Medulla oblongata (tissue), 1 donor: Measurements from ENCODE around the gene PIK3CB.
A peak's percentile ranks its signal among the peaks of the same experiment; 100 is the strongest.

Source experiments
- DNase-seq: peaks from one replicate; pipeline ENCODE4 v3.0.0-alpha.2; 2015; ENCODE audit errors: extremely low spot score

The PIK3CB gene

DNA sequence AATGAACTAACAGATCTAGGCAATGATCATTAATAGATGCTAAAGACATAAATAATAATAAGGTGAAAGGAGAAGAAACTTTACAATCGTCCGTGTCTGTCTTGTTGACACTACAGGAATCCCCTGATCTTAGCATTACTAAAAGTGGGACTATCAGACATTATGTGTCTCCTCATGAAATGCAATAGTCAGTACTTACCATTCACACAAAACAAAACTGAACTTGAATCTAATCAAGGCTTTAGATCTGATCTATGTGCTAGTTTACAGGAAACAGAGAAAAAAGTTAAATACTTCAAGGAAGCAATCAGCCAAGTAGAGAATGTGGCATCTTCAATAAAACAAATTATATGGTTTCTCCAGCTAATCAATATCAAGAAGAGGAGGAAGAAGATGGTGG is 73.7 kb downstream of the PIK3CB start:
- DNase-seq: no peak

DNA sequence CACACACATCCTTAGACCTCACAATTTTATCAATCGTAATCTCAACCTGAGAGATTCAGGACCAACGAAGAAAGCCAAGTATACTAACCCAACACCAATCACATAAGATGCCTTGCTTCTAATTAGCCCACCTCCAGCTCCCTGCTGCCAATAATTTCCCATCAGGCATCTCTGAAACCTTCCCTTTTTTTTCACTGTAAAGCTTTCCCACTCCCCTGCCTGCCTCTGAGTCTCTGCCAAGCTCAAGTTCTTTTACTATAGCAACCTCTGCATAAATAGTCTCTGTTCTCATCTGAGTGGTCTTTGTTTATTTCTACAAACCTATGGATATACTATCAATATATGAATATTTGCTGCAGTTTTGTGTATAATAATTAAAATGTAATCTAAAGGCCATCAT is 86.5 kb downstream of the PIK3CB start:
- no peak for DNase-seq

DNA sequence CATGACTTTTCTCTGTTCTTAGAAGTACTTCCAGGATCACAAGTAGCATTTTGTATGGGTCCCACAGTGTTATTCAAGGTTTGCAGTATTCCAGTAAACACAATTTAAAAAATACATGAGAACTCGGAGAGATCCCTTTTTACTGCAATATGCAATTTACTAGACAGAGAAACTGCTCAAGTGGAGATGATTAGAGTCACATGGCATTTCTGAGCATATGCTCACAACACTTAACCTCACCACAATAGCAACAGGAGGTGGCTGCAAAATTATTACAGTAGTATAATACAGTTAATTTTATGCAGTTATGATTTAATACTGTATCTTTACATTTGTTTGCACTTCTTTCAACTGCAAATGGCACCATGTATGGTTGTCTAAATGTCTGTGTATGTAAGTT is 87.5 kb downstream of the PIK3CB start:
- peak; percentile 14 for DNase-seq

DNA sequence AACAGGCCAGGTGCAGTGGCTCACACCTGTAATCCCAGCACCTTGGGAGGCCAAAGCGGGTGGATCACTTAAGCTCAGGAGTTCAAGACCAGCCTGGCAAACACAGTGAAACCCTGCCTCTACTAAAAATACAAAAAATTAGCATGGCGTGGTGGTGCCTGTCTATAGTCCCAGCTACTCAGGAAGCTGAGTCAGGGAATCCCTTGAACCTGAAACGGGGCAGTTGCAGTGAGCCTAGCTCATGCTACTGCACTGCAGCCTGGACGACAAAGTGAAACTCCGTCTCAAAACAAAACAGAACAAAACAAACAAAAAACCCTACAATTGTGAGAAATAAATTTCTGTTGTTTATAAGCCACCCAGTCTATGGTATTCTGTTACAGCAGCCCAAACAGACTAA is 94.7 kb downstream of the PIK3CB start:
- no peak for DNase-seq

DNA sequence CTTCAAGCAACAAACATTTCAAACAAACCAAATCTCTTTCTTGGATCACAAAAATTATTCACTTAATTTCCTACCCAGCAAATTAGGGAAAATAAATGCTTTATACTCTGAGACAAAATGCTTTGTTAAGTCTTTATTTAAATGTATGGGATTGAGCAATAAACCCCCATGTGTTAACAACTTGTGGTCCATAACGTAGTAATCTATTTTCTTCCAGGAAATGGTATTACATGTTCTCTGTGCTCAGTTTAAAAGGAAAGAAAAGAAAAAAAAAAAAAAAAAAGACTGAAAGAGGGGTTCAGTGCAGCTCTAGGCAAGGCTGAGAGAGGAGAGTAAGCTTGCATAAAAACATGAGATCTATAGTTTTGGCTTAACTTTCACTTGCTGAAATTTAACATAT is 102.3 kb downstream of the PIK3CB start:
- DNase-seq: no peak

DNA sequence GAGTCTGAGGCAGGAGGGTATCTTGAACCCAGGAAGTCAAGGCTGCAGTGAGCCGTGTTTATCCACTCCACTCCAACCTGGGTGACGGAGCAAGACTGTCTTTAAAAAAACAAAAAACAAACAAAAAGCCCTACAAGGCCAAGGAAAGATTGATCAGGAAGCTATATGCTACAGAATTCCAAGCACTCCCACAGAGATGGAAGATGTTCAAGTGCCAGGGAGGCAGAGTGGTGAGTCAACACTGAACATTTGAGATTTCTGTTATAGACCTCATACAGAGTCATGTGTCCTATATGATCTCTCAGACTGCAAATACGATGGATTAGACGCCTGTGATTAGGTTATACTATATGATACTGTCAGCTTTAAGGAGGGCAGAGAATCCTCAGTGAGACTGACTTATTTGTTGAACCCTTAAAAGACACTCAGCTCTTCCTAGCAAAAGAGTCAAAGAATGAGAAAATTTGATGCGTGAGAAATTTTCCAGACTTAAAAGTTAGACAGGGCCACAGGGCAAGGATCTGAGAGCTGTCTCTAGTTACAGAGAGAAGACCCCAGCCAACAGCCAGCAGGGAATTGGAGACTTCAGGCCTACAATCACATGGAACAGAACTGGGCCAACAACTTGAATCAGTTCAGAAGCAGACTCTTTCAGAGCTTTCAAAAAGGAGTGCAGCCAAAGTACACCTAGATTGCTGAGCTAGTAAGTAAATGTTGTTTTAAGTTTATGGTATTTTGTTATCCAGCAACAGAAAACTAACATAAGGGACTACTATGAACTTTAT is 107.6 kb downstream of the PIK3CB start:
- peak; percentile 68 for DNase-seq

DNA sequence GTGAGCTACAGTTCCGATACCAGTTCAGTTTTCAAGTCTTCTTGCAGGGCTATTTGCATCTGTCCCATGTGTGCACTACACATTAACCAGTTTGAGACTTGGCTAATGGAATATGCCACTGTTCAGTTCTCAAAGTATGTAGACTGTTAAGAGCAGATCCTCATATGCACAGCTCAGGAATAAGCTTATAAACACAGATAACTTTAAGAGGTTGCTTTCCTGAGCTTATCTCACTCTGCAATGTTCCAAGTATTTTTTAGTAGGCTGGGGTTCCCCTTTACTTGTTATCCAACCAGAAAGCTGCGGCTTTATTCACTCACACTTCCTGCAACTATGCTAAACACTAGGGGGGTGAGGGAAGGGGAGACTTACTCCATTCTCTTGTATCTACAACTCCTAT is 108.7 kb downstream of the PIK3CB start:
- peak; percentile 17 for DNase-seq

DNA sequence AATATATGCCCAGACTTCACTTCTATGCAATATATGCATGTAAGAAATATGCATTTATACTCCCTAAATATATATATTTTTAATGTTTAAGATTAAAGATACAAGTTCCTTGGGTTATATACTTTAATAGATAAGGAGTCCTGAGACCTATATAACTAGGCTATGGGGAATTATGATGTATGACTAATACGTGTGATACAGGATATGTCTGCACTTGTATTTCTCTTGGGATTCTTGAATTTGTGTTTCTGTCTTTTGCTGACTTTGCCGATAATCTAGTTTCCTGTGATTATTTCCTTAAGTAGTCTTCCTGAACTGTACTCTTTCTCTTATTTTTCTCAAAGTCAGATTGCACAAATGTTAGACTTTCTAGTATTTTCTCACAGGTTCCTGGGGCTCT is 109.6 kb downstream of the PIK3CB start:
- DNase-seq: no peak

DNA sequence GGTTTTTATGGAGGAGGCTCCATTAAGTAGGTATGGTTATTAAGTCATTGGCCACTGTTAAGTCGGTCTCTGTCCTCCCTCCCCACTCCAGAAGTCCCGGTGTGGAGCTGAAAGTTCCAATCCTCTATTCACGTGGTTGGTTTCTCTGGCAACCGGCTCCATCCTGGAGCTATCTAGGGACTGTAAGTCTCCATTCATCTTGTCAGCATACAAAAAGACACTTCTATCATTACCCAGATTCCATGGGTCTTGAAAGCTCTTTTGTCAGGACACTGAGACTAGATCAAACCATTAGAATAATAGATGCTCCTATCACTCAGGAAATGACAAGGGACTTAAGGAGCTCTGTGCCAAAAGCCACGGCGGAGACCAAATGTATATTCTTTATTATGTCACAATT is 110.3 kb downstream of the PIK3CB start:
- DNase-seq: peak; percentile 56

DNA sequence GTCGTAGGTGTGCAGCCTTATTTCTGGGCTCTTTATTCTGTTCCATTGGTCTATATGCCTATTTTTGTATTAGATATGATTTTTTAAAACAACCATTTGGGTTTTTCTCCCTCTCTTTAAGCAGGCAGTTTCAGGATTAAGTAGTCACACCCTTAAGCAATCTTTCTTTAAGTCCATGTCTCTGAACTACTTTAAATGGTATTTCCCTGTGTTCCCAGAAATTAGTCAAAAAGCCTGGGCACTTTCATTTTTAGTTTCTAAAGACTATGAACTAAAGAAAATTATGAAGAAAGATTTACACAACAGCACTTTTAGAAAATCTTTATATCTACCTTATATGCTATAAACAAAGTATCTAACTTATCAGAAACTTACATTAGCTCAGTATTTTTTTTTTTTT is 115.9 kb downstream of the PIK3CB start:
- DNase-seq: no peak

DNA sequence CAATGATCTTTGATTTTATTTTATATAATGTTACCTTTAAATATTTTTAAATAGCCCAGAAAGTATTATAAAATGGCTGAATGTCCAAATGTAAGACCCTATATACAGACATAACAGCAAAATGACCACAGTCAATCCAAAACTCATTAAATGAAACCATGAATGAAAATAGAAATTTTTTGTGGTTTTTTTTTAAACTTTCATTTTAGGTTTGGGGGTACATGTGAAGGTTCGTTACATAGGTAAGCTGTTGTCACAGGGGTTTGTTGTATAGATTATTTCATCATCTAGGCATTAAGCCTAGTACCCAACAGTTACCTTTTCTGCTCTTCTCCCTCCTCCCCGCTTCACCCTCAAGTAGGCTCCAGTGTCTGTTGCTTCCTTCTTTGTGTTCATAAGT is 117.4 kb downstream of the PIK3CB start:
- no peak for DNase-seq

DNA sequence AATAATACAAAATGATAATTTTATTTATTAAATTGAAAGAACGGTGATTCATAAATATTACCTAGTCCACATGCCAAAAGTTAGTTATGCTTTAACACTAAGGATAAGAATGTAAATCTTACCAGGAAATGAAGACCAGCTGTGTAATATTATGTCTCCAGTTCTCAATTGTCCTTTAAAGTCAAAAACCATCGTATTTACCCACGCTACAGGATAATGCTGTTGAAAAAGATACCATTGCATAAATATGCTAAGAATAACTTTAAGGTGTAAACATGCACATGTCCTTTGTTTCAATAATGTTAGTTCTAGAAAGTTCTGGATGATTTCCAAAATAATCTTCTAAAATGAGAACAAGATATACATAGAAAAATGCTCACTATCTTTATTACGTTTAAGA is 122.6 kb downstream of the PIK3CB start:
- no peak for DNase-seq

DNA sequence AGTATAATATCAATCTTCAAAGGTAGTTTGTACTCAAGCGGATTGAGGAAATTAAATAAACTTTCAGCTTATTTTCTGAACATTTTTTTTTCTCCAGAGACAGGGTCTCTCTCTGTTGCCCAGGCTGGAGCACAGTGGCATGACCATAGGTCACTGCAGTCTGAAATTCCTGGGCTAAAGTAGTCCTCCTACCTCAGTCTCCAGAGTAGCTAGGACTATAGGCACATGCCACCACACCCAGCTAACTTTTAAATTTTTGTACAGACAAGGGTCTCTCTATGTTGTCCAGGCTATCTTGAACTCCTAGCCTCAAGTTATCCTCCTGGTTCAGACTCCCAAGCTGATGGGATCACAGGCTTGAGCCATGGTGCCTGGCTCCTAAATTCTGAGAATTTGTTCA is 129.1 kb downstream of the PIK3CB start:
- no peak for DNase-seq

DNA sequence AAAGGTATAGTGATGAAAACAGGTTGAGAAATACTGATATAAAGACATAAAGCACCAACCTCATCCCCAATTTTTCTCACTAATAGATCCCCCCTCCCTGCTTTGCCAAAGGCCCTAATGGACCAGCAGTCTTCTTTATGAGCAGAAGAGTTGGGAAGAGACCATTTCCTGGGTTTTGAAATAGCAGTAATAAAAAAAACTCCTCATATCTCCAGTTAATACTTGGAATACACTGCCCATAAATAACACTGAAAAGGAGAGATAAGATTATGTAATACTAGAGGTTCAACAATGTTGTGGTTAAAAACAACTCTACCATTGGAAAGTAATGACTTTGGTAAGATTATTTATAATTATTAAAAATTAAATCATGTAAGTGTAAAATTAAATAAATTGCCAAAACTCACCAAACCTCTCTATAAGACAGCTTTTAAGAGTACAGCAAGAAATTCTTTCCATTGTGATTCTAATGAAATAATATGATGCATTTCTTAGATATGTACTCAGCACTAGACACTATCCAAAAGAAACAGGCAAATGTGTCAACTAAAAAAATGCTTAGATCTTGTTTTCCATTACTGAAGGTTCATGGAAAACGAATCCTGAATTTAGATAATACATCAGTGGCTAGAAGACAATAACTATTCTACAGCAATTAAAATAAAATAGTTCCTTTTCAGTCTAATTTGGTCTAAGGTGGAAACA is 137.9 kb downstream of the PIK3CB start:
- no peak for DNase-seq

DNA sequence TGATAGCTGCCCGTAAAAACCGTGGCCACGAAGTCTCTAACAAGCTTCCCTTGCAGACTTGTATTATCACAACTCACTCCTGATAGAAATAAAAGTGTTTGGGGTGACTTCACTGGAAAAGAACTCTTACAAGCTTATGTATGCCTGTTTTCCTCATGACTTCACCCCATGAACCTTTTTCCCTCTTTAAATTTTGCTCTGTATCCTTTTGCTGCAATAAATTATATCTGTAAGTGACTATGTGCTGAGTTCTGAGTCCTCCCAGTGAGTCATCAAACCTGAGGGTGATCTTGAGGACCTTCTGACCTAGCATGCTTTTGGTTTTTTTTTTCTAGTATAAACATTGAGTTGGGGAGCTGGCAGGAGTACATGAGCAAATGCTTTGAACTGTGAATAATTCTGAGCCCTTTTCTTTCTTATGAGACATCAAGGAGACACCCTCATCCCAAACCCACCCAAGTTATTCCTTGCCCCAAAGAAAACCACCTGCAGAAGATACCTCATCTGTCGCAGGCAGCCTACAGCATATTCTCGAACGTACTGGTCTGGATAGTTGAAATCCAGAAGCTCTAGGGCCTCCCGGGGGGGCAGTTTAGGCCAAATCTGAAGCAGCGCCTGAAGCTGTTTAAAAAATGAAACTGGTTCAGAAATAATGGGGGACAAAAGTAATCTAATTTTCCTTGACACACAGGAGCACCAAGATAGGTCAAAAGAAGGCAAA is 140.3 kb downstream of the PIK3CB start:
- no peak for DNase-seq

DNA sequence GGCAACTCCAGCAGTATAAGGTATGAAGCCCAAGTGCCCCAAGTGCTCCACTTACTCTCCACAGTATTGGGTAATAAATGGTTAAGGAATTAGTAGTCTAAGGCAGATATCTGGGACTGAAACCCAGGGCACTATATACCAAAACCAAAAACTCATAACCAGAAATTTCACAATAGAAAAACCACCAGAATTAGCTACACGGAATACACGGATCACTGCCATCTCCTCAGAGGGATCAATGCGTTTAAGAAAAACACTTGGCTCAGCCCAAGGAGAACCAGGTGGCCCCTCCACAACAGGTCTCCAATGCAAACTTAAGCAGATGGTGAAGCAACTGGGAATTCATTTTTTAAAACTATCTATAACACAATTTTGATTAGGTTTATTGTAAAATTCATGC is 142.6 kb downstream of the PIK3CB start:
- no peak for DNase-seq

DNA sequence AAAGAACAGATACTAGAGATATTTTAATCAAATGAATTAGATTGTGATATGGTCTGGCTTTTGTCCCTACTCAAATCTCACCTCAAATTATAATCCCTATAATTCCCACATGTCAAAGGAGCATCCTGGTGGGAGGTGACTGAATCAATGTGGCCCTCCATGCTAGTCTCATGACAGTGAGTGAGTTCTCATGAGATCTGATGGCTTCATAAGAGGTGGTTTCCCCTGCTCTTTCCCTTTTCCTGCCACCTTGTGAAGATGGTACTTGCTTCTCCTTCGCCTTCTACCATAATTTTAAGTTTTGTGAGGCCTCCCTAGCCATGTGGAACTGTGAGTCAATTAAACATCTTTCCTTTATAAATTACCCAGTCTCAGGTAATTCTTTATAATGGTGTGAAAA is 143.4 kb downstream of the PIK3CB start:
- DNase-seq: no peak

DNA sequence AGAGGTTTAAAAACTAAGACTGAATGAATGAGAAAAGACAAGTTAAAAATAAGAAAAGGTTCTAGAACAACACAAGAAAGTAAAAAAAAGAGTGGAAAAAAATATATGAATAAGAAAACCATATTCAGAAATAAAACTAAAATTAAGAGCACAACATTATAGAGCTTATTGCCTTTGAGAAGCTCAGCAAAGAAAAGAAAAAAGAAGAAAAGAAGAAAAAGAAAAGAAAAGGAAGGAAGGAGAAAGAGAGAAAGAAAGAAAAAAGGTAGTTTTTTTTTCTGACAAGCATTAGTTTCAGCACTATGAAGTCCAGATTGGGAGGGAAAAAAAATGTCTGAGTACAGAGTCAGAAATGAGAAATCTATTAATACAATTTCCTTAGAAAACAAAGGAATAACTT is 144.7 kb downstream of the PIK3CB start:
- DNase-seq: no peak

DNA sequence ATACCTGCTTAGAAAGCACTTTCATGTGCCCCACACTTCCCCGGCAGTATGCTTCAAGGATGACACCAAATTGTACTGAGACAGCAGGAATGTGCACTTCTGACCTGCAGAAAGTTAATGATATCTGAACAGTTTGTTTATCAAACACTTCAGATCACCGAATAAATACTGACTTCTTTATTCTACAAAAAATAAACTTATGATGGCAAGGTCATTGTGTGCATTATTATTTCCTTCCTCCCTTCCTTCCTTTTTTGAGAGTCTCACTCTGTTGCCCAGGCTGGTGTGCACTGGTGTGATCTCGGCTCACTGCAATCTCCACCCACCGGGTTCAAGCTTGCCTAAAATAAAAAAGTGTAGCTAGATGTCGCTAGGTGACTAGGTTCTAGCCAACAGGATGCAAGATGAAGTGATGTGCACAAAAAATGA is 145.8 kb downstream of the PIK3CB start:
- no peak for DNase-seq

DNA sequence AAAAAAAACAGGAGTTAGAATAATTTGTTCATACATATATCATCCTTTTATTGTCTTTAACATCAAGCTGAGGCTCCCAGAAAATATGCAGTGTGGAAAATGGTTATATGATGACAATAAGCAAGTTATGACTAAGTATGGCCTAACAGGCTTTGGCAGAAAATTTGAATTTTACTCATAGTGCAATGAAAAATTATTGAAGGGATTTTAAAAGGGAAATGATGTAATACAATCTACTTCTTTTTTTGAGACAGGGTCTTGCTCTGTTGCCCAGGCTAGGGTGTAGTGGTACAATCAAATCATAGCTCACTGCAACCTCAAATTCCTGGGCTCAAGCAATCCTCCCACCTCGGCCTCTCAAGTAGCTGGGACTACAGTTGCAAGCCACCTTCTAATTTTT is 147.5 kb downstream of the PIK3CB start:
- no peak for DNase-seq

DNA sequence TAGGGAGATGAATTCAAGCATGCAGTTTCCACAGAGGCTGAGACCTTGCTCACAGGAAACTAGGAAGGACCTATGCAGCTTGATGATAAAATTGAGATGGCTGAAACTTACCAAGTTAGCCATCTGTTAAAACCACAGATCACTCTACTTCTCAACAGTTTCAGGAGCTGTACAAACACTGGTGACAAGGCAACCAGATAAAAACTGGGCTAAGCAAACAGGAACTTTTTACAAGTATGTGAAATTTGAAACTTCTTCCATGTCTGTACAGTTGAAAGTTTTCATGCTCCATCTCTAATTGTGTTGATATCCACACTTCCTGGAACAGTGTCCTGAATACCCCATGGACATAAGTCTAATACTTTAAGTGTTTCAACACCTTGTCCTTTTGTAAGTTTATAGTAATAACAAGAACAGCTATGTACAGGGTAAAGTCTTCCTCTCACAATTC is 147.9 kb downstream of the PIK3CB start:
- no peak for DNase-seq

DNA sequence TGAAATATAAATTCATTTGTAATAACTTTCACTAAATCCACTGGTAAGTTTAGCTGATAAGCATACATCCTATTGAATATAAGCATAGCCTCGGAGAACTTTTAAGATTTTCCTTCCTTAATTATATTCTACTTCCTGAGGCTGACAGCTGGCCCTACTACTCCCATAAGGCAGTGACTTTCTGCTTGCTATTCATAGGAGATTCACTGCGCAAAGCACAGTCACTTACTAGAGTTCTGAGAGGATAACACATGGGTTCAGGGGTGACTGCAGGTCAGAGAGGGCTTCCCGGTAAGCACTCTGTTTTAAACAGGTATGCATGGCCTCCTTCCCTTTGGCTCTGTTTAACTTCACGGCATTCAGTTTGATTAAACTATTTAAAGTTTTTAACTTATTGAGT is 150.3 kb downstream of the PIK3CB start:
- DNase-seq: no peak

DNA sequence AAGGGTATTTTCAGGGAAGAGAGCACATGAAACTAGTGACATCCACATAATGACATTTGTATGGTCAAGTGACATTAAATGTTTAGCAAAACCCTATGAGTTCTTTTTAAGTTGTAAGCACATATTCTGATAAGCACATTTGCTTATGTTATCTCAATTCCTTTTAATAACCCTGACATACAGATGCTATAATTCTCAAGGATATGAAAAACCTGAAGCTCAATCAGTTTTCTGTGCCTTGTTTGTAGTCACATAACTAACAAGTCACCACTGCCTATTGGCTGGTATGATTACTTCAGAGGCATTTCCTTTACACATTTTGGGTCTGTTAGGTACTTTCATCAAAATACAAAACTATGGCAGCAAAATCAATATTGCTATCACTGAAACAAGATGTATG is 152.1 kb downstream of the PIK3CB start:
- no peak for DNase-seq
